PFSK-1 (cell line): Measurements from ENCODE around the gene BRD3OS.

Experiments
- FOXP2 ChIP-seq: optimal IDR thresholded peaks from 2 replicates; pipeline ENCODE3; 2011; ENCODE audit warnings: borderline replicate concordance, control low read depth, inconsistent platforms; ENCODE audit not compliant: insufficient read depth; ENCODE audit errors: extremely low read length, extremely low read depth
- POLR2AphosphoS5 ChIP-seq: IDR thresholded peaks from 2 replicates; pipeline ENCODE4 v1.6.1; 2012; ENCODE audit warnings: low read depth, mild to moderate bottlenecking, control low read depth, low read length, moderate library complexity
- SIN3A ChIP-seq: IDR thresholded peaks from 2 replicates; pipeline ENCODE4 v1.6.1; 2012; ENCODE audit warnings: mild to moderate bottlenecking, low read length, moderate library complexity, borderline replicate concordance; ENCODE audit not compliant: insufficient read depth
- TAF1 ChIP-seq: IDR thresholded peaks from 2 replicates; pipeline ENCODE4 v1.6.1; 2012; ENCODE audit warnings: low read length, control low read depth, borderline replicate concordance; ENCODE audit not compliant: insufficient read depth
- TF ChIP-seq, protein P1 (sequence below), 2 experiments: IDR thresholded peaks; 2 replicates each; pipeline versions ENCODE4 v1.6.1 to v1.8.0; 2011 to 2012; ENCODE audit warnings: low read depth in 2 of 2, low read length in 2 of 2, control low read depth in 1 of 2, inconsistent platforms in 1 of 2, mild to moderate bottlenecking in 1 of 2, moderate library complexity in 1 of 2; ENCODE audit not compliant: insufficient read depth in 1 of 2

The BRD3OS gene

DNA sequence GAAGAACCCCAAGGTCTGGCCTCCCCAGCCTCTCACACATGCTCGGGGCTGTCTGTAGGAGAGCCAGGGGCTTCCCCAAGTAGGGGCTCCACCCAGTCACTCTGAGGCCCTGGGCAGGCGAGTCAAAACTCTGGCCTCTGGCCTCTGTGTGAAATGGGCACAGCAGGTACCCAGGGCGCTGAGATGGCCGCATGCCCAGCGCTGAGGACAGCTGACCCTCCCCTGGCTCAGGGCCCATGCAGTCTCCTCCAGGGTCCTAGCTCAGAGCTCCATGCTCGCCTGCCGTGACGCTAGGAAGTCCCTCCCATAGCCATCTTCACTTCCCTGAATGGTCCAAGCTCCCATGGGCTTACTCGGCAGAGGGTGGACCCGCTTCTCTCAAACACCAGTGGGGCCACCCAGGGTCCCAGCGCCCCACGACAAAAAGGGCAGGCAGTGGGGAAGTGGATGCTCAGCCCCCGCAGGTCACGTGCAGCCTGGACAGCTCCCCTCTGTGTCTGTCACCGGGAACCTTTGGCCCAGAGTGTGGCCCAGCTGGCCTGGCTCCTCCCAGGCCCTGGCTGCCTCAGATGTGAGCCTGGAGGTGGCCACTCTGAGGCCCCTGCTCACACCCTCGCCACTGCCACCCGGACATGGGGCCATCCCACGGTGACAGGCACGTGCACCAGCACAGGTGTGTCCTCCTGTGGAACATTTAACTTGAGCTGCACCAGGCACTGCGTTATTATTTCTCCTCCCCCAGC lies 21.0 kb upstream of the BRD3OS start:
- TF ChIP-seq TAF1 = no peak
- no peak for TF ChIP-seq POLR2AphosphoS5
- TF ChIP-seq FOXP2 = no peak
- TF ChIP-seq, protein P1, sequence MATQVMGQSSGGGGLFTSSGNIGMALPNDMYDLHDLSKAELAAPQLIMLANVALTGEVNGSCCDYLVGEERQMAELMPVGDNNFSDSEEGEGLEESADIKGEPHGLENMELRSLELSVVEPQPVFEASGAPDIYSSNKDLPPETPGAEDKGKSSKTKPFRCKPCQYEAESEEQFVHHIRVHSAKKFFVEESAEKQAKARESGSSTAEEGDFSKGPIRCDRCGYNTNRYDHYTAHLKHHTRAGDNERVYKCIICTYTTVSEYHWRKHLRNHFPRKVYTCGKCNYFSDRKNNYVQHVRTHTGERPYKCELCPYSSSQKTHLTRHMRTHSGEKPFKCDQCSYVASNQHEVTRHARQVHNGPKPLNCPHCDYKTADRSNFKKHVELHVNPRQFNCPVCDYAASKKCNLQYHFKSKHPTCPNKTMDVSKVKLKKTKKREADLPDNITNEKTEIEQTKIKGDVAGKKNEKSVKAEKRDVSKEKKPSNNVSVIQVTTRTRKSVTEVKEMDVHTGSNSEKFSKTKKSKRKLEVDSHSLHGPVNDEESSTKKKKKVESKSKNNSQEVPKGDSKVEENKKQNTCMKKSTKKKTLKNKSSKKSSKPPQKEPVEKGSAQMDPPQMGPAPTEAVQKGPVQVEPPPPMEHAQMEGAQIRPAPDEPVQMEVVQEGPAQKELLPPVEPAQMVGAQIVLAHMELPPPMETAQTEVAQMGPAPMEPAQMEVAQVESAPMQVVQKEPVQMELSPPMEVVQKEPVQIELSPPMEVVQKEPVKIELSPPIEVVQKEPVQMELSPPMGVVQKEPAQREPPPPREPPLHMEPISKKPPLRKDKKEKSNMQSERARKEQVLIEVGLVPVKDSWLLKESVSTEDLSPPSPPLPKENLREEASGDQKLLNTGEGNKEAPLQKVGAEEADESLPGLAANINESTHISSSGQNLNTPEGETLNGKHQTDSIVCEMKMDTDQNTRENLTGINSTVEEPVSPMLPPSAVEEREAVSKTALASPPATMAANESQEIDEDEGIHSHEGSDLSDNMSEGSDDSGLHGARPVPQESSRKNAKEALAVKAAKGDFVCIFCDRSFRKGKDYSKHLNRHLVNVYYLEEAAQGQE (IDR thresholded peaks at IDR 0.05; ENCODE audit: insufficient read depth in 1 of 2, low read depth in 2 of 2, low read length in 2 of 2) = no peak
- no peak for TF ChIP-seq SIN3A

DNA sequence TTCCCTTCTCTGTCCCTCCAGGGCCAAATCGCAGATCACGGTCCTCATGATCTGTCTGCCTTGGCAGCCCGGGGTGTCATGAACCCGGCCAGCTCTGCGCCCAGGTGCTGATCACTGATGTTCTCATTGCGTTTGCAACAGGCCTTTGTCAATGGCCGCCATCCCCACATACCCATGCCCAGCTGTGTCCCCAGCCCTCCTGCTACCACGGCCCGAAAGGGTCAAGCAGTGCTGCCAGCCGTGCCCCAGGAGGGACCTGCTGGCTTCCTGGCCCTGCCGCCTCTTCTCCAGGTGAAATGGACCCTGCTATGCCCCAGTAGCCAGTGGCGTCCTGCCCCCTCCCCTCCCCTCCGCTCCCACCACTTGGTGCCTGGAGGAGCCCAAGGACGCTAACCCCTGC lies 20.4 kb upstream of the BRD3OS start:
- TF ChIP-seq, protein P1 (IDR thresholded peaks at IDR 0.05; ENCODE audit: insufficient read depth in 1 of 2, low read depth in 2 of 2, low read length in 2 of 2) = no peak
- no peak for TF ChIP-seq SIN3A
- TF ChIP-seq FOXP2 = no peak
- no peak for TF ChIP-seq TAF1
- TF ChIP-seq POLR2AphosphoS5 = no peak

DNA sequence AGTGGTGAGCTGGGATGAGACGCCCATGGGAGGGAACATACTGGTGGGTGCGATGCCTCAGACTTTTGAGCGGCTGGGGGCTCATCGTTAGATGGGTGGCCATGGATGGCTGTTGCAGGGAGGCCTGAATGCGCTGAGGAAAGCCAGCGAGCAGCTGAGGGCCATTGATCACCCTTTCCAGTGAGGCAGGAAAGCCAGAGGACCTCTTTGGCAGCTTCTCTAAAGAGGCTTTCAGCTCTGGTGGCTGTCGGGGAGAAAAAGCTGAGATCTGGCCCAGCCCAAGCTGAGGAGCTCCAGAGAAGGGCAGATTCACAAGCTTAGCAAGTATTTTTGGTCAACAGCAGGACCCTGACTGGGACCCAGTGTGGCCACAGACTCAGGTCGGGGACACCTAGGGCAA lies 19.9 kb upstream of the BRD3OS start:
- TF ChIP-seq POLR2AphosphoS5 (no peak), FOXP2 (no peak), TAF1 (no peak), SIN3A (no peak)
- TF ChIP-seq, protein P1 (IDR thresholded peaks at IDR 0.05; ENCODE audit: insufficient read depth in 1 of 2, low read depth in 2 of 2, low read length in 2 of 2) = no peak

DNA sequence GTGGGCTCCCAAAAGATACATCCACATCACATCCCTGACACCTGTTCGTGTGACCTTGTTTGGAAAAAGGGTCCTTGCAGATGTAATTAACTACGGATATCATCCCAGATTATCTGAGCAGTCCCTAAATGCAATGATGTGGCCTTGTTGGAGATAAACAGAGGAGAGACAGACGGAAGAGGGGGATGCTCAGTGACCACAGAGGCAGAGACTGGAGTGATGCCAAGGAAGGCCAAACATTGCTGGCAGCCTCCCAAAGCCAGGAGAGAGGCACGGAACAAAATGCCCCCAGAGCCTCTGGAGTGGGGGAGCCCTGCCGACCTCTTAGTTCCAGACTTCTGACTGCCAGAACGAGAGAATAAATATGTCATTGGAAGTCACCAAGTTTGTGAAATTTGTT lies 18.1 kb upstream of the BRD3OS start:
- TF ChIP-seq TAF1 = no peak
- TF ChIP-seq, protein P1 (IDR thresholded peaks at IDR 0.05; ENCODE audit: insufficient read depth in 1 of 2, low read depth in 2 of 2, low read length in 2 of 2) = no peak

DNA sequence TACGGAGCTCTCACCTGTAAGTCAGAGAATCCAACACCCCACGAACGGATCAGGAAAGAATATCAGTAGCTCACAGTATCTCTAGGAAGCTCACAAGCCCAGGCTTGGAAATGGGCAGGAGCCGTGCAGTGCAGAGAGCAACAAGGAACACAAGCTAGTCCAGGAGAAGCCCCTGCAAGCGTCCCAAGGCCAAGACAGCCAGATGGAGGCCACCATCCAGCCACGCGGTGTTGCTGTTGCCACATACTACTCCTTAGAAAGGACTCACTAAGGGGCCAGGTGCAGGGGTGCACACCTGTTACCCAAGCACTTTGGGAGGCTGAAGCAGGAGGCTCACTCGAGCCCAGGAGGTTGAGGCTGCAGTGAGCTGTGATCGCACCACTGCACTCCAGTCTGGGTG lies 17.7 kb upstream of the BRD3OS start:
- no peak for TF ChIP-seq SIN3A
- no peak for TF ChIP-seq TAF1
- TF ChIP-seq POLR2AphosphoS5 = no peak
- TF ChIP-seq, protein P1 (IDR thresholded peaks at IDR 0.05; ENCODE audit: insufficient read depth in 1 of 2, low read depth in 2 of 2, low read length in 2 of 2) = no peak
- TF ChIP-seq FOXP2 = no peak
